GM08714 (cell line): ENCODE results near the gene PLCH1.

Source experiments
- H3K4me3 ChIP-seq: fragments of 200-500 bp; sonication (Bioruptor generic); 2 replicates; pipeline ENCODE4 v1.5.1; 2014; ENCODE audit warnings: mild to moderate bottlenecking, low read length, inconsistent platforms
- ZNF274 ChIP-seq: IDR thresholded peaks from 2 replicates; pipeline ENCODE4 v1.6.1; 2012; ENCODE audit warnings: mild to moderate bottlenecking, low read depth, low read length

Gene PLCH1

DNA sequence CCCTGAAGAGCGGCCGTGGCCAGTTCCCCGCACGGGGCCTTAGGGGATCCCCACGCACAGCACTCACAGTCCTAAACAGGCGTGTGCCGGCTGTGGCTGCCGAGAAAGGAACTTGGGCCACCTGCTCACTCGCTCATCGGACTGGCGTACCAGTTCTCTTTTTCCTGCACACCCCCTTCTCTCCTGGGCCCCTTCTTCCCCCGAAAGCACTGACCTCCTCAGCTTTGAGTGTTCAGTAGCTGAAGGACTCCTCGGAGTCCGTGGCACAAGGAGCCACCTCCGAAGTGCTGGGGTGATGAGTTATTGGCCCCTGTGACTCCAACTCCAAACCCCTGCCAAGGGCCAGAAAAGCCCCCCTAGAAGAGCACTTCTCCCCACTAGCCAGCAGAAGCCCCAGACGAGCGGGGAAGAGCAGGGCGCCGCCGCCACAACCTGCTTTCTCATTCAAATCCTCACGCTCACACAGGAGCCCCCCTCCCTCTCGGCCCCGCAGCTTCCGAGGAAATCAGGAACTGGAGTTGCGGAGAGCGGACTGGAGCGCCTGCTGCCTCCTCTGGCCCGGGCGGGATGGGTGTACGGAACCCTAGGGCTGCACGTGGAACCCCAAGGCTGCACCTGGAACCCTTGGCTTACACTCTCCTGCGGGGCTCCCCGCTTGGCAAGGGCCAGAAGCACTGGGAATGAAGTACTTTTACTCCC is at the start of gene PLCH1:
Gene PLCH1 (minus strand): TSS at position 446 of the 699 bp plus-strand sequence. CDS start 40,847 bp downstream, outside the sequence.
- H3K4me3 ChIP-seq, result peak within 1 kb of the TSS; percentile 65
- no peak for TF ChIP-seq ZNF274

GRCh38 chr3:155792532-155792931 is 47.7 kb upstream of the PLCH1 start:
- no peak for TF ChIP-seq ZNF274

GRCh38 chr3:155791190-155791589 is 46.3 kb upstream of the PLCH1 start:
- TF ChIP-seq ZNF274, result no peak
- H3K4me3 ChIP-seq, result no peak overlapping the region

More at GRCh38 chr3:155792532-155792931, 47.7 kb upstream of the PLCH1 start:
- H3K4me3 ChIP-seq, result no peak overlapping the region

GRCh38 chr3:155790272-155790925 is 45.5 kb upstream of the PLCH1 start:
- TF ChIP-seq ZNF274, result no peak
- H3K4me3 ChIP-seq, result no peak overlapping the region

- no peak overlapping the region for H3K4me3 ChIP-seq
Measured at GRCh38 chr3:155785662-155786295, 40.9 kb upstream of the PLCH1 start.

DNA sequence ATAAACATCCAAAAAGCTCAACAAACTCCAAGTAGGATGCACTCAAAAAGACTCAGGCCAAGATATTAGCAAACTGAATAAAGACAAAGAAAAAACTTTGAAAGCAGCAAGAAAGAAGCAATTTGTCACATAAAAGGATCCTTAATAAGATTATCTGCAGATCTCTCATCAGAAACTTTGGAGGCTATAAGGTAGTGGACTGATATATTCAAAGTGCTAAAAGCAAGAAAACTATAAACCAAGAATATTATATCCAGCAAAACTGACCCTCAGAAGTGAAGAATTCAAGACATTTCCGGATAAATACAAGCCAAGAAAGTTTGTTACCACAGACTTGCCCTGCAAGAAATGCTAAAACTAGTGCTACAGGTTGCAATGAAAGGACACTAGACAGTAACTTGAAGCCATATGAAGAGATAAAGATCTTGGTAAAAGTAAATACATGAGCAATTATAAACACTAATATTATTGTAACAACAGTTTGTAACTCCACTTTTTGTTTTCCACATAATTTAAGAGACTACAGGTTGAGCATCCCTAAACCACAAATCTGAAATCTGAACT is 37.6 kb upstream of the PLCH1 start:
- no peak overlapping the region for H3K4me3 ChIP-seq
- no peak for TF ChIP-seq ZNF274

More at GRCh38 chr3:155785662-155786295, 40.9 kb upstream of the PLCH1 start:
- TF ChIP-seq ZNF274, result no peak

GRCh38 chr3:155780291-155780690 is 35.4 kb upstream of the PLCH1 start:
- no peak for TF ChIP-seq ZNF274
- H3K4me3 ChIP-seq, result no peak overlapping the region

DNA sequence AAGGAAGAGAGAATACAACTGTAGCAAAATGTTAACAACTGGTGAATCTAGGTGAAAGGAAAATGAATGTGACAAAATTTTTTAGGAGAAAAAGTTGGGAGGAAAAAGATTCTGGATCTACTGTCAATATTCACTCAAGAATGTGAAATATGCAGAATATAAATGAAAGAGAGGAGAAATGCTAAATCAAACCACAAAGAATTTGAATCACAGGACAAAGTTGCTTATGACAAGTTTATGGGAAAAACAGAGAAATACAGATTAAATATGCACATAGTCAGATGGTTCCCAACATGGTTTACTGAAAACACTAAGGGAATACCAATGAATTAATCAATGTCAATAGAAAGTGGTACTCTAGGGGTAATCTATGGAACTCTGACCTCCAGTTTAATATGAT is 33.6 kb upstream of the PLCH1 start:
- TF ChIP-seq ZNF274, result no peak
- H3K4me3 ChIP-seq, result no peak overlapping the region

DNA sequence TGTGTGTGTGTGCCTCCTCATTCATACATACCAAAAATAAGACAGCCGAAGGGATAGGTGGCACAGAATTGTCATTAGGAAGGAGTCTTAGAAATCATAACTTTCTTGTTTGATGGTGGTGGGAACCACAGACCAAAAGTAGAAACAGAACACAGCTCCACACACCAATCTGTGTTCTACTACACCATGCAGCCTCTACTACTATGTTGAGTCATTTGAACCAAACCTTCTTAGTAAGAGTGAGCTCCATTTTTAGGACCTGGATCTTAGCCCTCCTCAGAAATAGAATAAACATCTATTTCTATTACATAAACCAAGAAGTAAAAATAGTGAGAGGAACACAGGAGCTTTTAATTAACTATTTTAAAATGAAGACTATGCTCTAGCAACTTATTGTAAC is 27.9 kb upstream of the PLCH1 start:
- no peak for TF ChIP-seq ZNF274
- H3K4me3 ChIP-seq, result no peak overlapping the region

- TF ChIP-seq ZNF274, result no peak
- no peak overlapping the region for H3K4me3 ChIP-seq
Measured at GRCh38 chr3:155771126-155771525, 26.3 kb upstream of the PLCH1 start.

GRCh38 chr3:155766206-155766605 is 21.3 kb upstream of the PLCH1 start:
- TF ChIP-seq ZNF274, result no peak
- no peak overlapping the region for H3K4me3 ChIP-seq

DNA sequence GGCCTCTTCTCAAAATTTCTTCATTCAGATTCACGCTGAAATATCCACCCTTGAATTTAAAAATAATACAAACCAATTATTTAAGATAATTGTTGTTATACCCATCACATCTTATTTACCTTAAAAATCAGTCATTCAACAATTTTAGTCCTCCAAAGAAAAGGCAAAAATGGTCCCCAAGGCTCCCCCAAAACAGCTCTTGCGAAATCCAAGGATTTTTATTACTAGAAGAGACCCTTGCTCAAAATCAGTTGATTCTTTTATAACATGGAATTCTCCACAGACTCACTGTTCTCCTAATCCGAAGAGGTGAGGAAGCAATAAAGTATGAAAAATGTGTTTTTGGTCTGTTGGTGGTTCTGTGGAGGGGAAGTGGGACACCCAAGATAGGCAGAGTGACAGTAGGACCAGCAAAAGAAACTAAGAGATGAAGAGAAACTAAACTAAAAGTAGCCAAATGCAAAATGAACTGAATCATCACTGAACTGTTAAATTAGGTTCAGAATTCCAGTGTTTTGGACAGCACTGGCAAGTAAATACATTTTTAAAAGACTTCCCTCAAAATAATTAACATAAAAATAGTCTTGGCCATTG is 19.1 kb upstream of the PLCH1 start:
- no peak for TF ChIP-seq ZNF274
- H3K4me3 ChIP-seq, result no peak overlapping the region

DNA sequence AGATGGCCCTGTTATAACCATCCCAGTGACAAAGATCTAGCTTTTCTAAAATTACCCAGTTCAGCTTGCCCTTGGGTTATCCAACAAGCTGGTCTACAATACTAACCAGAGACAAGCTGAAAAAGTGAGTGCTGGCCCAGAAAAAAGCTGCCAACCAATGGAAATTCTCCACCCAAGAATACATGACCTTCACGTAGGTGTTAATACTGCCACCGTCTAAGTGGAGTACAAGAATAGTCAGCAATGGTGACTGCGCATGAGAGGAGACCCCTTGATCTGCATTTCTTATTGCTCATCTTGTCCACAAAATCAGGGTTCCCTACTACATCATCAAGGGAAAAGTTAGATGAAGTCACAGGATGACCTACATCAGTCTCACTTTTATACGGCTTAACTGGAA is 15.8 kb upstream of the PLCH1 start:
- TF ChIP-seq ZNF274, result no peak

GRCh38 chr3:155757577-155757976 is 12.7 kb upstream of the PLCH1 start:
- no peak overlapping the region for H3K4me3 ChIP-seq
- no peak for TF ChIP-seq ZNF274

More for the DNA sequence above, 15.8 kb upstream of the PLCH1 start:
- no peak overlapping the region for H3K4me3 ChIP-seq
